NCI-H2171 (cell line): ENCODE data around the gene PTGES2.

Experiments used
- DNase-seq: peaks from one replicate; lab custom pipeline; 2025; lab: John Stamatoyannopoulos, UW

The PTGES2 gene

GRCh38 chr9:128103589-128103962 is 24.0 kb downstream of the PTGES2 start:
- DNase-seq, result peak; percentile 31

GRCh38 chr9:128102861-128103588 is 24.5 kb downstream of the PTGES2 start:
- DNase-seq, result peak; percentile 39

GRCh38 chr9:128102196-128102595 is 25.3 kb downstream of the PTGES2 start:
- no peak for DNase-seq

- no peak for DNase-seq
Observed at GRCh38 chr9:128101690-128102089, 25.8 kb downstream of the PTGES2 start.

GRCh38 chr9:128101231-128101661 is 26.3 kb downstream of the PTGES2 start:
- no peak for DNase-seq

- no peak for DNase-seq
Observed at GRCh38 chr9:128100581-128100980, 26.9 kb downstream of the PTGES2 start.

- no peak for DNase-seq
Observed at GRCh38 chr9:128099932-128100491, 27.5 kb downstream of the PTGES2 start.

- no peak for DNase-seq
Observed at GRCh38 chr9:128099231-128099931, 28.1 kb downstream of the PTGES2 start.

GRCh38 chr9:128098297-128099230 is 29.0 kb downstream of the PTGES2 start:
- peak; percentile 99 for DNase-seq

GRCh38 chr9:128097543-128098296 is 29.8 kb downstream of the PTGES2 start:
- DNase-seq, result no peak

GRCh38 chr9:128096616-128097536 is 30.7 kb downstream of the PTGES2 start:
- DNase-seq, result no peak

GRCh38 chr9:128094950-128095544 is 32.5 kb downstream of the PTGES2 start:
- DNase-seq, result peak; percentile 49

- peak; percentile 96 for DNase-seq
Observed at GRCh38 chr9:128094166-128094949, 33.2 kb downstream of the PTGES2 start.

GRCh38 chr9:128093011-128093410 is 34.5 kb downstream of the PTGES2 start:
- no peak for DNase-seq

GRCh38 chr9:128092199-128092977 is 35.1 kb downstream of the PTGES2 start:
- no peak for DNase-seq

GRCh38 chr9:128091571-128091970 is 36.0 kb downstream of the PTGES2 start:
- no peak for DNase-seq

GRCh38 chr9:128091144-128091543 is 36.4 kb downstream of the PTGES2 start:
- peak; percentile 78 for DNase-seq

GRCh38 chr9:128089299-128089698 is 38.2 kb downstream of the PTGES2 start:
- no peak for DNase-seq
